NCI-H2196 treated with DMSO at 0.1 percent for 48 hours (cell line): ENCODE data around the gene ZCCHC7.
"Not testable (repeated sequence)": the region's sequence is repeated elsewhere in the genome, so short reads cannot be mapped to it uniquely, and the experiment has no call there.

Experiments used
- DNase-seq: peaks from one replicate; lab custom pipeline; 2025; ENCODE audit not compliant: unreplicated experiment; lab: John Stamatoyannopoulos, UW

ZCCHC7 gene

GRCh38 chr9:37119907-37120842 is at the start of gene ZCCHC7:
TSS of gene ZCCHC7 (plus strand) at chr9:37120574.
- DNase-seq, result peak; percentile 88

GRCh38 chr9:37074790-37075189 is 45.6 kb upstream of the ZCCHC7 start:
- DNase-seq, result not testable (repeated sequence)

- peak; percentile 95 for DNase-seq
Measured at GRCh38 chr9:37079370-37080164, 40.8 kb upstream of the ZCCHC7 start.

- DNase-seq, result not testable (repeated sequence)
Measured at GRCh38 chr9:37080165-37080628, 40.2 kb upstream of the ZCCHC7 start.

GRCh38 chr9:37081507-37081906 is 38.9 kb upstream of the ZCCHC7 start:
- not testable (repeated sequence) for DNase-seq

- DNase-seq, result no peak
Measured at GRCh38 chr9:37082214-37082765, 38.1 kb upstream of the ZCCHC7 start.

- DNase-seq, result no peak
Measured at GRCh38 chr9:37083654-37084053, 36.7 kb upstream of the ZCCHC7 start.

GRCh38 chr9:37085233-37085632 is 35.1 kb upstream of the ZCCHC7 start:
- DNase-seq, result no peak

GRCh38 chr9:37092714-37093295 is 27.6 kb upstream of the ZCCHC7 start:
- DNase-seq, result not testable (repeated sequence)

GRCh38 chr9:37094751-37095150 is 25.6 kb upstream of the ZCCHC7 start:
- no peak for DNase-seq

GRCh38 chr9:37096628-37097027 is 23.7 kb upstream of the ZCCHC7 start:
- DNase-seq, result no peak

GRCh38 chr9:37097294-37097693 is 23.1 kb upstream of the ZCCHC7 start:
- no peak for DNase-seq

GRCh38 chr9:37100327-37100726 is 20.0 kb upstream of the ZCCHC7 start:
- no peak for DNase-seq

- no peak for DNase-seq
Measured at GRCh38 chr9:37100741-37101140, 19.6 kb upstream of the ZCCHC7 start.

- no peak for DNase-seq
Measured at GRCh38 chr9:37102486-37102885, 17.9 kb upstream of the ZCCHC7 start.

GRCh38 chr9:37104183-37104889 is 16.0 kb upstream of the ZCCHC7 start:
- no peak for DNase-seq

- DNase-seq, result no peak
Measured at GRCh38 chr9:37105234-37105633, 15.1 kb upstream of the ZCCHC7 start.

GRCh38 chr9:37107701-37108100 is 12.7 kb upstream of the ZCCHC7 start:
- no peak for DNase-seq

- not testable (repeated sequence) for DNase-seq
Measured at GRCh38 chr9:37114442-37114841, 5.9 kb upstream of the ZCCHC7 start.

GRCh38 chr9:37117956-37118355 is 2.4 kb upstream of the ZCCHC7 start:
- DNase-seq, result no peak
